GM21423 (cell line): ENCODE data around the gene ZNF234.
"Not testable (repeated sequence)": the region's sequence is repeated elsewhere in the genome, so short reads cannot be mapped to it uniquely, and the experiment has no call there.

Experiments used
- ATAC-seq: cut with Tn5 transposase; IDR thresholded peaks from one replicate; pipeline ENCODE4 v1.9.1; 2021; ENCODE audit warnings: mild to moderate bottlenecking, moderate library complexity; ENCODE audit not compliant: unreplicated experiment

ZNF234 gene

DNA sequence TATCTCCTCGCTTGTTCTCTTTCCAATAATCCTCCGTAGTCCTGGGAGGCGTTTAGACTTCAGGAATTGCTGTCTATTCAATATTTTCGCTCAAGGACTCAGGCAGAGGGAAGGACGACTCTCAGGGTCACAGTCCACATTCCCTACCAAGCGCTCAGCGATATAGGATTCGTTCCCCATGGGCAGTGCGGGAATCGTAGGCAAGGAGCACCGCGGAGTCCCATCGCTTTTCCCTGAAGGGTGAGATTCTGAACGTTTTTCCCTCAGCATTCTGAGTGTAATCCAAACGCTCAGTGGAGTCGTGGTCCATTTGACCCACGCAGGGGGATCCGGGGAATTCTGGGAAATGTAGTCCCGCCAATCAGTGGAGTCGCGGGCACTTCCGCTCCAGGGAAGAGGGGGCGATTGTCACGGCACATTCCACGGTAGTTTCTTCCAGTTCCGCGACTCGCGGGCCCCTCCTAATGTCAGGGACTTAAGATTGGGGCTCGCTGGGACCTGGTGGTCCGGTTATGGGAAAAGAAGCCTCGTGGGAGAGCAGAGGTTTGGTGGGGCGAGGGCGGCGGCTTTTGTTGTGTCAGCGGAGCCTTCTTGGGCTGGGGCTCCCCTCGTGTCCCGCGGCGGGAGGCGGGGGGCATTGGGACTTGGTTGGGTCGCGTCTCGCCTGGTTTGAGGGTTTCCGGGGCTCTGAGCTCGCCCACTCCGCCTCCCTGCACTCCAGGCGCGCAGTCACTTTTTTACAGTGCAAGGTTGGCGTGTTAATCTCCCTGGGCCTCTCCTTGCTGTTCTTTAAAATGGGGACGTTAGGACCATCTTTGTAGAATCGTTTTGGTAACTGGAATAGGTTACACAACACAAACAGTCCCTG lies at the start of gene ZNF234:
ZNF234 (plus strand) TSS at position 364 of the 868 bp plus-strand sequence. CDS start 3,079 bp downstream, outside the sequence.
- ATAC-seq, result peak; percentile 86

DNA sequence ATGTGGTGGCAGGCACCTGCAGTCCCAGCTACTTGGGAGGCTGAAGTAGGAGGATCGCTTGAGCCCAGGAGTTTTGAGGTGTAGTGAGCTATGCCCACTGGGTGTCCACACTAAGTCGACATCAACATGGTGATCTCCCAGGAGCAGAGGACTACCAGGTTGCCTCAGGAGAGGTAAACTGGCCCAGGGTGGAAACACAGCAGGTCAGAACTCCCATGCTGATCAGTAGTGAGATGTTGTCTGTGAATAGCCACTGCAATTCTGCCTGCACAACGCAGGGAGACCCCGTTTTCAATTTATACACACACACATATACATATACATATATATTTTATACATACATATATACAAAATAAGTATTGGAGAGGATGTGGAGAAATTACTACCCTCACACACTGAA lies 49.2 kb upstream of the ZNF234 start:
- ATAC-seq, result no peak

DNA sequence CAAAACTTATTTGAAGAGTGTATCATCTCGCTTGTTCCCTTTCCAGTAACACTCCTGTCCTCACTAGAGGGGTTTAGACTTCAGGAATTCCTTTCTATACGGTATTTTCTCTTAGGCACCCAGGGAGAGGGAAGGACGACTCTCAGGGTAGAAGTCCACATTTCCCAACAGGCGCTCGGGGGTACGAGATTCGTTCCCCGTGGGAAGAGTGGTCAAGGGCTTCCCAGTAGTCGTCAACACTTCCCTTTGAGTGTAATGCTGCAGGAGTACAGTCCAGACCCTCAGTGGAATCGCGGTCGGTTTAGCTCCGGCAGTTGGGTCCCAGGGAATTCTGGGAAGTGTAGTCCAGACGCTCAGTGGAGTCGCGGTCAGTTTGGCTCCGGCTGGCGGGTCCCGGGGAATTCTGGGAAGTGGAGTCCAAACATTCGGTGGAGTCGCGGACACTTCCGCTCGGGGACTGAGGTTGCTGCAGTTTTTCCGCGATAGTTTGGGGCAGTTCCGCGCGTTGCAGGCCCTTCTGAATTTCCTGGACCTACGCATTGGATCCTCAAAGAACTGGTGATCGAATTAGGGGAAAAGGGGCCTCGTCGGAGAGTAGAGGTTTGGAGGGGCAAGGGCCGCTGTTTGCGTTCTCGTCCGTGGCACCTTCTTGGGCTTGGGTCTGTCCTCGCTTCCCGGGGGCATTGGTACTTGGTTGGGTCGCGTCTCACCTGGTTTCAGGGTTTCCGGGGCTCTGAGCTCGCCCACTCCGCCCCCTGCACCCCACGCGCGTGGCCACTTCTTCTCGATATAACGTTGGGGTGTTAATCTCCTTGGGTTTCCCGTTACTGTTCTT lies 47.2 kb upstream of the ZNF234 start, which contains the start of gene ZNF224:
ZNF224 (plus strand) TSS at position 431 of the 835 bp plus-strand sequence. CDS start 3,513 bp downstream, outside the sequence.
- peak; percentile 92 for ATAC-seq

DNA sequence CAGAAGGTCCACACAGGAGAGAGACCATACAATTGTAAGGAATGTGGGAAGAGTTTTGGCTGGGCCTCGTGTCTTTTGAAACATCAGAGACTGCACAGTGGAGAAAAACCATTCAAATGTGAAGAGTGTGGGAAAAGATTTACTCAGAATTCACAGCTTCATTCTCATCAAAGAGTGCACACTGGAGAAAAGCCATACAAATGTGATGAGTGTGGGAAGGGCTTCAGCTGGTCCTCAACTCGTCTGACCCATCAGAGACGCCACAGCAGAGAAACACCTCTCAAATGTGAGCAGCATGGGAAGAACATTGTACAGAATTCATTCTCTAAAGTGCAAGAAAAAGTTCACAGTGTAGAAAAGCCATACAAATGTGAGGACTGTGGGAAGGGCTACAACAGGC lies 33.6 kb upstream of the ZNF234 start:
- no peak for ATAC-seq

DNA sequence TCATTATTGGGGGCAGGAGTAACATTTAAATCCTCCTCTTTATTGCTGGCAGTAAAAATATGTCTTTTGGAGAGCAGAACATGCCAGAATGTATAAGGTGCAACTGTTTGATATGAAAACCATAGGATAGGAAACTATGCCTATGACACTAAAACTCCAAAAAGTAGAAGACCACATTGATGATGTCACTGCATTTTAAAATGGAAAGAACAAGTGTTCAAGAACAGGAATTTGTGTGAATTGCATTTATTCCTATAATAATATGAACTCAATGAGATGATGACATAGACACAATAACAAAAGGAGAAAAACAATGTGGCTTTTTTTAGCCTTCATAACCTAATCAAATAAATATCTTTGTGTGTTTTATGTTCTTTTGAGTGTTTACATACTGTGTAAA lies 31.9 kb upstream of the ZNF234 start:
- ATAC-seq, result no peak

DNA sequence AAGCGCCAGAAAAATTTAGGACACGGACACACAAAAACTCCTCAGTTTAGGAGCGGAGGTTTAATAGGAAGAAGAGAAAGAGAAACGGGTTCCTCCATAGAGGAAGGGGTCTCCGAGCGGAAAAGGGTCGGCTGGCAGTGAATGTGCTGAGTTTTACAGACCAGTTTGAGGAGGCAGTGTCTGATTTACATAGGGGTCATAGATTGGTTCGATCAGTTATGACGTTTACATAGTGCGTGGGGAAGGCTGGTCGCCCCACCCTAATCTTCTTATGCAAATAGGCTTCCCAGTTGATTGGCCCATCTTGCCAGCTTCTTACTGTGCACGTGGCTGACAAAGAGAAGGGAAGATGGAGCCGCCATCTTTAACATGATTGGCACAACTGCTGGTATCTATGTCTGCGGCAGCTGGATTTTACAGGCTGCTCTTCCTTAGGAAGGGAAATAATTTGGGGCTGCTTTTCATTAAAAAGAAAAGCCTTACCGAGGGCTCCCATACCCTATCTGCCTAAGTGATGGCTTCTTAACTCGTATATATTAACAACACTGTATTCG lies 29.4 kb upstream of the ZNF234 start:
- no peak for ATAC-seq

DNA sequence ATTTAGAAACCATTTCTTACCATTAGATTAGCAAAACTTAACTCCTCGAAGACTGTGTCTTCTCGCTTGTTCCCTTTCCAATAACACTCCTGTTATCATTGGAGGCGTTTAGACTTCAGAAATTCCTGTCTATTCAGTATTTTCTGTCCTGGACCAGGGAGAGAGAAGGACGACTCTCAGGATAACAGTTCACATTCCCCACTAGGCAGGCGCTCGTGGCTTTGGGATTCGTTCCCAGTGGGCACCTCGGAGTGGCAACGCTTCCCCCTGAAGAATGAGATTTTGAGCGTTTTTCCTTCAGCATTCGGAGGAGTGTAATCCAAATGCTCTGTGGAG lies 28.6 kb upstream of the ZNF234 start:
- peak; percentile 12 for ATAC-seq

DNA sequence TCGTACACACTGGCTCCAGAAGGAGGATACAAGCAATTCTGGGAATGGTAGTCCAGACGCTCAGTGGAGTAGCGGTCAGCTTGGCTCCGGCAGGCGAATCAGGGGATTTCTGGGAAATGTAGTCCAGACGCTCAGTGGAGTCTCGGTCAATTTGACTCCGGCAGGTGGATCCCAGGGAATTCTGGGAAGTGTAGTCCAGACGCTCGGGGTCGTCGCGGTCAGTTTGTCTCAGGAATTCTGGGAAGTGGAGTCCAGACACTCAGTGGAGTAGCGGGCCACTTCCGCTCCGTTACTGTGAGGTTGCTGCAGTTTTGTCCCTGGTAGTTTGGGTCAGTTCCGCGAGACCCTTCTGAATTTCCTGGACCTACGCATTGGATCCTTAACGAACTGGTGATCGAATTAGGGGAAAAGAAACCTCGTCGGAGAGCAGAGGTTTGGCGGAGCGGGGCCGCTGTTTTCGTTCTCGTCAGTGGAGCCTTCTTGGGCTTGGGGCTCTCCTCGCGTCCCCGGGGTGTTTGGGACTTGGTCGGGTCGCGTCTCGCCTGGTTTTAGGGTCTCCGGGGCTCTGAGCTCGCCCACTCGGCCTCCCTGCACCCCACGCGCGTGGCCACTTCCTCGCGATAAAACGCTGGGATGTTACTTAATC lies 28.1 kb upstream of the ZNF234 start, which contains the start of gene ZNF225:
ZNF225 (plus strand) TSS at position 262 of the 646 bp plus-strand sequence. CDS start 2,429 bp downstream, outside the sequence.
- ATAC-seq, result peak; percentile 88

DNA sequence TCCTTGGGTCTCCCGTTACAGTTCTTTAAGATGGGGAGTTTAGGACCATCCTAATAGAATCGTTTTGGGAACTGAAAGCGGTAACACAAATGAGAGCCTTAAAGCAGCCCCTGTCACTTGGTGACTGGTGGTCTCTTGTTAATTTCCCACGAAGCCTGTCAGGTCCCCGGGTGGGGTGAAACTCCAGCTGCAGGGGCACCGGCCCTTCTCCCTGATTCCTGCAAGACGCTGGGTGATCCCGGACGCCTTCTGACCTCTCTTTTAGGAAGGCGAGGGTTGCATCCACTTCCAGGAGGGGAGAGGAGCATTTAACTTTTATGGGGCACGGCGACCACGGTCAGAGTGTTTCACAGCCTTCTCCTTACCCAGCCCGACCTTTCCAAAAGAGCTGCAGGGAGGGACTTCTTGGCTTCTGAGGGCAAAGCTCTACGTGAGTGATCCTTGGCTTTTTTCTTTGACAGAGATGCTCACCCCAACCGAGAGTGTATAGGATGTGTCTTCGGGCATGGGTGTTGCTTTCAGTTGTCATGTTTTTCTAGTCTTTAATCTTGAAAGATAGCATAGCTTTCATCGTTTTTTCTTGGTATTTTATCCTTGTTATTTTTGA lies 27.5 kb upstream of the ZNF234 start:
- ATAC-seq, result peak; percentile 6

DNA sequence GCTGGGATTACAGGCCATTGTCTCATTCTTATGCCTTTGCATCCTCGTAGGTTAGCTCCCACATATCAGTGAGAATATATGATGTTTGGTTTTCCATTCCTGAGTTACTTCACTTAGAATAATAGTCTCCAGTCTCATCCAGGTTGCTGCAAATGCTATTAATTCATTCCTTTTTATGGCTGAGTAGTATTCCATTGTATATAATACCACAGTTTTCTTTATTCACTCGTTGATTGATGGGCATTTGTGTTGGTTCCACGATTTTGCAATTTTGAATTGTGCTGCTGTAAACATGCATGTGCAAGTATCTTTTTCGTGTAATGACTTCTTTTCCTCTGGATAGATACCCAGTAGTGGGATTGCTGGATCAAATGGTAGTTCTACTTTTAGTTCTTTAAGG lies 20.2 kb upstream of the ZNF234 start:
- ATAC-seq, result not testable (repeated sequence)

DNA sequence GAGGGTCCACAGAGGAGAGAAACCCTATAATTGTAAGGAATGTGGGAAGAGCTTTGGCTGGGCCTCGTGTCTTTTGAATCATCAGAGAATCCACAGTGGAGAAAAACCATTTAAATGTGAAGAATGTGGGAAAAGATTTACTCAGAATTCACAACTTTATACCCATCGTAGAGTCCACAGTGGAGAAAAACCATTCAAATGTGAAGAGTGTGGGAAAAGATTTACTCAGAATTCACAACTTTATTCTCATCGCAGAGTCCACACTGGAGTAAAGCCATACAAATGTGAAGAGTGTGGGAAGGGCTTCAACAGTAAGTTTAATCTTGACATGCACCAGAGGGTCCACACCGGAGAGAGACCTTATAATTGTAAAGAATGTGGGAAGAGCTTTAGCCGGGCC lies 9.4 kb upstream of the ZNF234 start:
- ATAC-seq, result no peak

DNA sequence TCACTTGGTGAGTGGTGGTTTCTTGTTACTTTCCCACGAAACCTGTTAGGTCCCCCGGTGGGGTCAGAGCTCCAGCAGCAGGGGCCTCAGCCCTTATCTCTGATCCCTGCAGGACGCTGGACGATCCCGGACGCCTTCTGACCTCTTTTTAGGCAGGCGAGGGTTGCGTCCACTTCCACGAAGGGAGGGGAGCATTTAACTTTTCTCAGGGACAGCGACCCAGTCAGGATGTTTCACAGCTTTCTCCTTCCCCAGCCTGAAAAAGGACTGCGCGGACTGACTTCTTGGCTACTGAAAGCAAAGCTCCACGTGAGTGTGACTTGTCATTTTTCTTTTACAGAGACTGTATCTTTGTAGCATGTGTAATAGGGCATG lies 692 bp downstream of the ZNF234 start:
- ATAC-seq, result no peak

DNA sequence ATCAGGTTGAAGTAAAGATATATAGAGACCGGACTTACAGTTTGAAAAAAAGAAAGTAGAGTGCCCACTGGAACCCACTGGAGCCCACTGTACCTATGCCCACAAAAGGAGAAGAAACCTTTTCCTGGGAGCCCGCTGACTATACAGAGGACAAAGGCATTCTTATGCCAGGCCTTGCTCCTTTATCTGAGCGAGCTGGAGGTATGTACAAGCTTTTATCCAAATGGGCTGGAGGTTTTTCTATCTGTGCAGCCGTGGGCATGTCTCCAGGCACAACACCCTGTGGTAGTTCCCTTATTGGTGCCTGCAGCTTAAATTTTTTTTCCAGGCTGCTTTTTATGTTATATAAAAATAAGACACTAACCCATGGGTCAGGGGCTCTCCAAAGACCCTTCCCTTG lies 8.4 kb downstream of the ZNF234 start:
- no peak for ATAC-seq

DNA sequence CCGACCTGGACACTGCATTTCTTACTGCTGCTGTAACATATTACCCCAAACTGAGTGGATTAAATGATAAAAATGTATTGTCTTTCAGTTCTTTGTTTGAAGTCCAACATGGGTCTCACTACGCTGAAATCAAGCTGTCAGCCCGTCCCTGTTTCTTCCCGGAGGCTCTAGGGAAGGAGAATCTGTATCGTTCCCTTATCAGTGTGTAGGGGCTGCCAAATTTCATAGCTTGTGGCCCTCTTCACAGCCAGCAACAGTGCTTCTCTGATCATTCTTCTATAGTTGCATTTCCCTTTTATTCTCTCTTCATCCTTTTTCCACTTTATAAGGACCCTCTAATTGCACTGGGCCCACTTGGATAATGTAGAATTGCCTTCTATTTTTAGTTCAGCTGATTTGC lies 10.1 kb downstream of the ZNF234 start:
- ATAC-seq, result no peak

DNA sequence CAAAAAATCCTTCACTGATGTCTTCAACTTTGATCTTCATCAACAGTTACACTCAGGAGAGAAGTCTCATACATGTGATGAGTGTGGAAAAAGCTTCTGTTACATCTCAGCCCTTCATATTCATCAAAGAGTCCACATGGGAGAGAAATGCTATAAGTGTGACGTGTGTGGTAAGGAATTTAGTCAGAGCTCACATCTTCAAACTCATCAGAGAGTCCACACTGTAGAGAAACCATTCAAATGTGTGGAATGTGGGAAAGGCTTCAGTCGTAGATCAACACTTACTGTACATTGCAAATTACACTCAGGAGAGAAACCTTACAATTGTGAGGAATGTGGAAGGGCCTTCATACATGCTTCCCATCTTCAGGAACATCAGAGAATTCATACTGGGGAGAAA lies 15.1 kb downstream of the ZNF234 start:
- ATAC-seq, result no peak

DNA sequence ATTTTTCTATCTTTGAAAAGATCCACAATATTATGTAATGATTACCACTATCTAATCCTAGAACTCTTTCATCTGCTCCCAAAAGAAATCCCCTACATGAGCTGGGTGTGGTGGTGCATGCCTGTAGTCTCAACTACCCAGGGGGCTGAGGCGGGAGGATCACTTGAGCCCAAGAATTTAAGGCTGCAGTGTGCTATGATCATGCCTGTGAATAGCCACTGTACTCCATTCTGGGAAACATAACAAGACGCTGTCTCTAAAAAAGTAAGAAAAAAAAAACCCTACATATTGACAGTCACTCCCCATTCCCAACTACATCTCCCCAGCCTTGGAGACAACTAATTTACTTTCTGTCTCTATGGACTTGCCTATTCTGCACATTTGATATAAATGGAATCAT lies 22.4 kb downstream of the ZNF234 start:
- ATAC-seq, result no peak

DNA sequence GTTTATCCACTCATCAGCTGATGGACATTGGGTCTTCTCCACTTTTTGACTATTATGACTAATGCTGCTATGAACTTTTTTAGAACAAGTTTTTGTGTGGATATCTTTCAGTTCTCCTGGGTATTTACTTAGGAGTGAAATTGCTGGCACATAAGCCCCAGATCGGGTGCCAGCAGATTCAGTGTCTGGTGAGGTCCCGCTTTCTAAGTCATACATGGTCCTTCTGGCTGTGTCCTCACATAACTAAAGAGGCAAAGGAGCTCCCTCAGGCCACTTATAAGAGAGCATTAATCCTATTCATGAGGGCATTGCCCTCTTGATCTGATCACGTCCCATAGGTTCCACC lies 22.9 kb downstream of the ZNF234 start:
- ATAC-seq, result no peak

DNA sequence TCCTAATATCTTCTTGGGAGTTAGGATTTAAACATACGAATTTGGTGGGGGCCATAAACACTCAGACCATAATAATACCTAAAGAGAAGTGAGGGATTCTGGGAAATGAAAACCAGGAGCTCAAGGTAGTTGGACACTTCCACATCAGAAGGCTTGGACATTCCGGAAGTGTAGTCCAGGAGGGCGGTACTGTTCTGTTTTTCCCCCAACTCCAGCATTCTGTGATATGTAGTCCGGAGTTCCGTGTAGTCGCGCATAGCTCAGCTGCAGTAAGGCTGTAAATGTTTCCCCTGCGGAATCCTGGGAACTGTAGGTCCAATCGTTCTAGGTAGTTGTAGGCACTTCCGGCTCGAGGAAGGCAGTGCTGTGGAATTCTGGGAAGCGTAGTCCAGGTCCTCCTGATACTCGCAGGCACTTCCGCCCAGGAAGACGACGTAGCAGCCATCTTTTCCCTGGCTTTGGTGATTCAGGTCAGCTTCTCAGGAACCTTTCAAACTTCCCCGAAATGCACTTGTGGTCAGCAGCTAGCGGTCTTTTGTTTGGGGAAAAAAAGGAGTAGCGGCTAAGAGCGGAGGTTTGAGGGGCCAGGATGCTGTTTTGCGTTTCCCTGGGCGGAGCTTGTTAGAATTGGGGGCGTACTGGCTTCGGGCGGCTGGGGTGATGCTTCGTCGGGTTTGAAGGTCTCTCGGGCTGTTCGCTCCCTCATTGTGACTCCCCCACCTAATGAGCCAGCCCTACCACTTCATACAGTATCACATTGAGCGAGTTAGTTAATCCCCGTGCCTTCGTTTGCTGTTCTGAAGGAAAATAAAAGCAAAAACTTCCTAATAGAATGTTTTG lies 23.5 kb downstream of the ZNF234 start, which contains the start of gene ZNF226:
ZNF226 (plus strand) TSS at position 428 of the 840 bp plus-strand sequence. CDS start 4,981 bp downstream, outside the sequence.
- ATAC-seq, result peak; percentile 88

DNA sequence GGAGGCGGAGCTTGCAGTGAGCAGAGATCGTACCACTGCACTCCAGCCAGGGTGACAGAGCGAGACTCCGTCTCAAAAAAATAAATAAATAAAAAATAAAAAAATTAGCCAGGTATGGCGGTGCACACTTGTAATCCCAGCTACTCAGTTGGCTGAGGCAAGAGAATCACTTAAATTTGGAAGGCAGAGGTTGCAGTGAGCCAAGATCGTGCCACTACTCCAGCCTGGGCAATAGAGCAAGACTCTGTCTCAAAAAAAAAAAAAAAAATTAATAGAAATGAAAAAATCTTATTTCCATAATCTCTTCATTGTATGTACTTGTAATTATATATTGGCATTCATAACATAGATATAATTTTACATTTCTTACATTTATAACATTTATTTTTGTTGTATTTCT lies 29.3 kb downstream of the ZNF234 start:
- not testable (repeated sequence) for ATAC-seq

DNA sequence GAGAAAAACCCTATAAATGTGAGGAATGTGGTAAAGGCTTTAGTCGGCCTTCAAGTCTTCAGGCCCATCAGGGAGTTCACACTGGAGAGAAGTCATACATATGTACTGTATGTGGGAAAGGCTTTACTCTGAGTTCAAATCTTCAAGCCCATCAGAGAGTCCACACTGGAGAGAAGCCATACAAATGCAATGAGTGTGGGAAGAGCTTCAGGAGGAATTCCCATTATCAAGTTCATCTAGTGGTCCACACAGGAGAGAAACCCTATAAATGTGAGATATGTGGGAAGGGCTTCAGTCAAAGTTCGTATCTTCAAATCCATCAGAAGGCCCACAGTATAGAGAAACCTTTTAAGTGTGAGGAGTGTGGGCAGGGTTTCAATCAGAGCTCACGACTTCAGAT lies 35.2 kb downstream of the ZNF234 start:
- no peak for ATAC-seq
